GM19099 (cell line): ENCODE data around the gene ABI3.

Experiments
- POLR2A ChIP-seq: IDR thresholded peaks from 3 replicates; pipeline ENCODE4 v1.6.1; 2011; ENCODE audit warnings: low read depth; ENCODE audit not compliant: insufficient read length; ENCODE audit errors: extremely low read depth

ABI3 gene

GRCh38 chr17:49193513-49194296 is 16.8 kb upstream of the ABI3 start:
- TF ChIP-seq POLR2A: peak; percentile 46

GRCh38 chr17:49194297-49194607 is 16.3 kb upstream of the ABI3 start:
- TF ChIP-seq POLR2A: no peak

- no peak for TF ChIP-seq POLR2A
These were observed 14.8 kb upstream of the ABI3 start for GRCh38 chr17:49195751-49196150.

- TF ChIP-seq POLR2A: no peak
These were observed 14.0 kb upstream of the ABI3 start for GRCh38 chr17:49196520-49196919.

GRCh38 chr17:49197346-49197998 is 13.0 kb upstream of the ABI3 start:
- TF ChIP-seq POLR2A: no peak

DNA sequence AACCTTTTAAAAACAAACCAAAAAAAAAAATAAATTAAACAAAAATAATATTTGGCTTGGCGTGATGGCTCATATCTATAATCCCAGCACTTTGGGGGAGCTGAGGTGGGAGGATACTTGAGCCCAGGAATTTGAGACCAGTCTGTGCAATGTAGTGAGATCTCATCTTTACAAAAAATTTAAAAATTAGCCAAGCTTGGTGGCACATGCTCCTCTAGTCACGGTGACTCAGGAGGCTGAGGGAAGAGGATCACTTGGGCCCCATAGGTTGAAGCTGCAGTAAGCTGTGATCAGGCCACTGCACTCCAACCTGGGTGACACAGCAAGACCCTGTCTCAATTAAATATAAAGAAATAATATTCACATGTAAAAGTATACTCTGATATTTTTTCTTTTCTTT is 12.3 kb upstream of the ABI3 start:
- no peak for TF ChIP-seq POLR2A

DNA sequence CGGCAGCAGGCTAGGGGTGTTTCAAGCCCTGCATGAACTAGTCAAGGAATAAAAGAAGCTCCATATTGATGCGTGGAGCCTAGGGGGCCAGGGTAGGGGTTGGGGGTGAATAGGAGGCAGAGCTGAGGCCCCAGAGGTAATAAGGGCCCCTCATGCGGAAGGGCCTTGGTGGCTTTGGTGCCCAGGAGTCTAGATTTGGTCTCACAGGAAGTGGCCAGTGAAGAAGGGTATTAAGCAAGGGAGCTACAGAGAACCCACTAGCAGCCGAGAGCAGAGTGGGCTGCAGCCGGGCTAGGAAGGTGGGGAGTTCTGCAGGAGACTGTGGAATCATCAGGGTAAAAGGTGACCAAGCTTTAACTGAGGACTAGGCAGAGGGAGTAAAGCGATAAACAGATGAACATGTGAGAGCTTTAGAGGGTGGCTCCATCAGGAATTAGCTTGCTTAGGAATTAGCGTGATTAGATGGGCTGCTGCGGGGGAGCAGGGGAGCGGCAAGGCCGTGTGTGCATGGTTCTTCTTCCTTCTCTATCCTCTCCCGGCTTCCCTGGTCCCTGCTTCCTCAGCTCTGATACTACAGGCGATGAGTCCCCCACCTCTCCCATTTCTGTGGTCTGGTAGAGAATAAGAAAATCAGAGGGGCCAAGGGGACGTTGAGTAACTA is 10.0 kb upstream of the ABI3 start:
- TF ChIP-seq POLR2A: no peak

GRCh38 chr17:49201481-49201927 is 9.0 kb upstream of the ABI3 start:
- TF ChIP-seq POLR2A: no peak

GRCh38 chr17:49203796-49204195 is 6.7 kb upstream of the ABI3 start:
- no peak for TF ChIP-seq POLR2A

DNA sequence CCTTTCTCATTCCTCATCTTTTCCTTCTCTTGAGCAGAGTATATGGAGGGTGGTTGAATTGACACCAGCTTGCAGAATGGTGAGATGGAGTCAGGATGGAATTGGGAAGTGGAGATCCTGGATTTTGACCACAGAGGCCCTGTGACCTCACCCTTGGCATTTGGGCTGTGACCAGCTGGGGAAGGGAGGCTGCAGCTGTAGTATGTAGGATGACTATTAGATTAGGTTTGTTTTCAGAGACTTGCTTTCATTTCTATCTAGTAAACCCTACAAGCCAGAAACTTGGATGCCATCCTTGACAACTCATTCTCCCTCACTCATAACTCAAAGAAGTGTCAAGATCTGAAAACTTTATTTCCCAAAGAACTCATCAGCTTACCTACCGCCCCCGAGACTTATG is 6.0 kb upstream of the ABI3 start:
- TF ChIP-seq POLR2A: no peak

DNA sequence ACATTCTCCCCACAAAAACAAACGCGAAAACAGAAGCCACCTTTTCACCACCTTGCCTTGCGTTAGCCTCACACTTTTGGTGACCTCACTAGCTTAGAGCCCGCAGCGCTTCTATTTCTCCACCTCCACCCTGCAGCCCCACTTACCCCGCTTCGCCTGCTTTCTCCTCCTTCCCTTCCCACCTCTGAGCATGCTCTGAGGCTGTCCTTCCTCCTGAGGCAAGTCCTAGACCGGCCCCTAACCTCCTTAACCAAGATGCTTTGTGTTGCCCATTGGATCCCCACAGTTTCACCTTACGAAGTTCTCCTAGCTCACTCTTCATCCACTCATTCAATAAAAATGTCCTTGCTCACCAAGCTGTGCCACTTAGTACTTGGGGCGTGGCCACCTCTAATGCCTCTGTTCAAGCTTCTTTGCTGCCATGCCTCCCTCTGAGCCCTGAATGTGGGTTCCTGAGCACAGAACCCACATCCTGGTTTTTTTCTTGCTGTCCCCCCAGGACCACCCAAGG is 1.4 kb upstream of the ABI3 start:
- no peak for TF ChIP-seq POLR2A

GRCh38 chr17:49213399-49213798 is 2.9 kb downstream of the ABI3 start:
- TF ChIP-seq POLR2A: peak; percentile 37

- TF ChIP-seq POLR2A: peak; percentile 30
These were observed 3.3 kb downstream of the ABI3 start for GRCh38 chr17:49213847-49214246.

DNA sequence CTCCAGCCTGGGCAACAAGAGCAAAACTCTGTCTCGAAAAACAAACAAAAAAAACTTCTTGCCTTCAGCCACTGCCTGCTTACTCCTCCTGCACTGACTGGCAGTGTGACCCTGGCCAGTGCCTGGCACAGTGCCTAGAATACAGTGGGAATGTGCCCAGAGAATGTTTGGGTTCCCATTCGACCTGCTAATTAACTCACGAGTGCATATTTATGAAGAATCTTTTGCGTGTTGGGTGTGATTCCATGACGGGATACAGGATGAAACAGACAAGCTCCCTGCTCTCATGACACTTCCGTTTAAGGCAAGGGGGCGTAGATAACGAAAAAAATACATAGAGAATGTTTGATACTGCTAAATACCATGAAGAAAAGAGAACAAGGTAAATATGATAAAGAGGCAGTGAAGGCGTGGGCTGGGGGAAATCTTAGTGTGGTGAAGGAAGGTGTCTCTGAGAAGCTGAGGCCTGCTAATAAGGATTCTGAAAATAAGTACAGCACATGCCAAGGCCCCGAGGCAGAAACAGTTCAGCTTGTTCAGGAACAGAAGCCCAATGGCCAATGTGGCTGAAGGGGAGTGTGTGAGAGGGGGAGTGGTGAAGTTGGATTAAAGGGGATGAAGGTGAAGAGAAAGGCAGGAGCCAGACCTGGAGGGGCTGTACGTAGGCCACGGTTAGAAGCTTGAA is 4.3 kb downstream of the ABI3 start:
- no peak for TF ChIP-seq POLR2A

GRCh38 chr17:49216482-49216881 is 6.0 kb downstream of the ABI3 start:
- no peak for TF ChIP-seq POLR2A
